NCI-H446 treated with DMSO at 0.1 percent for 48 hours (cell line): ENCODE measurements around the gene FXN.
"Not testable (repeated sequence)": the region's sequence is repeated elsewhere in the genome, so short reads cannot be mapped to it uniquely, and the experiment has no call there.

Experiments used
- DNase-seq: peaks from one replicate; lab custom pipeline; 2025; lab: John Stamatoyannopoulos, UW

The FXN gene

GRCh38 chr9:69070201-69070600, 34.6 kb downstream of the FXN start:
- DNase-seq, result no peak

- DNase-seq, result no peak
These were observed 35.5 kb downstream of the FXN start for GRCh38 chr9:69071059-69071458.

GRCh38 chr9:69073103-69073502, 37.6 kb downstream of the FXN start:
- no peak for DNase-seq

GRCh38 chr9:69074801-69075200, 39.2 kb downstream of the FXN start:
- DNase-seq, result no peak

- no peak for DNase-seq
These were observed 41.0 kb downstream of the FXN start for GRCh38 chr9:69076550-69076949.

GRCh38 chr9:69078069-69078468, 42.5 kb downstream of the FXN start:
- no peak for DNase-seq

- DNase-seq, result no peak
These were observed 43.0 kb downstream of the FXN start for GRCh38 chr9:69078581-69078980.

- no peak for DNase-seq
These were observed 43.6 kb downstream of the FXN start for GRCh38 chr9:69079186-69079585.

GRCh38 chr9:69081261-69081660, 45.7 kb downstream of the FXN start:
- DNase-seq, result no peak

- DNase-seq, result no peak
These were observed 47.8 kb downstream of the FXN start for GRCh38 chr9:69083321-69083720.

GRCh38 chr9:69085569-69086283, 50.2 kb downstream of the FXN start:
- DNase-seq, result no peak

- DNase-seq, result no peak
These were observed 50.8 kb downstream of the FXN start for GRCh38 chr9:69086312-69086711.

GRCh38 chr9:69086769-69087168, 51.2 kb downstream of the FXN start:
- no peak for DNase-seq

GRCh38 chr9:69089082-69089481, 53.5 kb downstream of the FXN start:
- no peak for DNase-seq

- no peak for DNase-seq
These were observed 53.9 kb downstream of the FXN start for GRCh38 chr9:69089491-69089890.

GRCh38 chr9:69090140-69090750, 54.7 kb downstream of the FXN start:
- DNase-seq, result no peak

- DNase-seq, result no peak
These were observed 55.4 kb downstream of the FXN start for GRCh38 chr9:69090946-69091345.

- DNase-seq, result no peak
These were observed 58.0 kb downstream of the FXN start for GRCh38 chr9:69093471-69094103.

- DNase-seq, result not testable (repeated sequence)
These were observed 59.0 kb downstream of the FXN start for GRCh38 chr9:69094361-69095135.

GRCh38 chr9:69097064-69097463, 61.5 kb downstream of the FXN start:
- no peak for DNase-seq

GRCh38 chr9:69097923-69098593, 62.5 kb downstream of the FXN start:
- DNase-seq, result no peak

- DNase-seq, result not testable (repeated sequence)
These were observed 67.9 kb downstream of the FXN start for GRCh38 chr9:69103348-69103996.
